Activated T-cell treated with anti-CD3 and anti-CD28 coated beads, Interleukin-2, amount 50 U/mL, for 4 hours (primary cell): Measurements from ENCODE around the gene AOPEP. TPM values are rescaled to one million over a fixed set of nuclear protein-coding genes. Genes with fewer than 3 reads are reported as not detected.

Source experiments
- ATAC-seq, 2 donors: fragments of 200-7000 bp; cut with Tn5 transposase; one replicate each; pipeline ENCODE4 v1.10.0; 2021
- DNase-seq: peaks from one replicate; pipeline ENCODE4 v3.0.0-alpha.2; 2020
- H3K27me3 Mint-ChIP-seq: one replicate; pipeline ENCODE4 v1.8.0; 2021; ENCODE audit warnings: low read depth, mixed read lengths
- H3K36me3 Mint-ChIP-seq: one replicate; pipeline ENCODE4 v1.8.0; 2022; ENCODE audit warnings: mixed read lengths; ENCODE audit not compliant: insufficient read depth
- H3K4me1 Mint-ChIP-seq: one replicate; pipeline ENCODE4 v1.8.0; 2021; ENCODE audit warnings: low read depth, mixed read lengths
- H3K4me3 Mint-ChIP-seq: one replicate; pipeline ENCODE4 v1.8.0; 2021; ENCODE audit warnings: mild to moderate bottlenecking, moderate library complexity, mixed read lengths
- H3K9me3 Mint-ChIP-seq: one replicate; pipeline ENCODE4 v1.8.0; 2021; ENCODE audit warnings: mixed read lengths
- total RNA-seq, 3 donors: library from RNA; stranded (reverse); gene quantifications; one replicate each; pipeline ENCODE4 v1.2.1, GENCODE V29; 2021

Gene AOPEP
- total RNA-seq, 3 donors from 2014 or later: 7.1 to 7.9 (median 7.4) TPM

DNA sequence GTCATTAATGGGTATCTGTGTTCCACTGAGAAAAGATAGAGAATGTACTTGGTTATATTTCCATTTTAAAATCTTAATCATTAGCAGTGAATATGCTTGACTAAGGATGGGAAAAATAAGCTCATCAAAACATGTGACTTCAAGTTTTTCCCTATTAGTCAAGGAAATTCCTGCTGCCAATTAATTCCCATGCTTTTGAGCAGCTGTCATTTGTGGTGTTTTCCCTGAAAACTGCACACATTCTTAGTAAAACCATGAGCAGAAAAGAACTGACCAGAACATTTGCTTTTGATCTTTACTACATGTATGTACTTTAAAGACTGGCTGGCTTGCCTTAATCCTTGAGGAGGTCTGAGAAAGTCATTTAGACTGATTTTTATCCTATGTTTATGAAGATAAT is 75.2 kb downstream of the AOPEP start:
- Mint-ChIP-seq H3K36me3 (peaks cover 37% of the 10 kb centered on the region), H3K27me3 (no peaks in the 10 kb centered on the region), H3K4me3 (no peak overlapping the region), H3K4me1 (peaks cover 19% of the 10 kb centered on the region), H3K9me3 (no peaks in the 10 kb centered on the region)
- no peak for DNase-seq
- no peak for ATAC-seq

DNA sequence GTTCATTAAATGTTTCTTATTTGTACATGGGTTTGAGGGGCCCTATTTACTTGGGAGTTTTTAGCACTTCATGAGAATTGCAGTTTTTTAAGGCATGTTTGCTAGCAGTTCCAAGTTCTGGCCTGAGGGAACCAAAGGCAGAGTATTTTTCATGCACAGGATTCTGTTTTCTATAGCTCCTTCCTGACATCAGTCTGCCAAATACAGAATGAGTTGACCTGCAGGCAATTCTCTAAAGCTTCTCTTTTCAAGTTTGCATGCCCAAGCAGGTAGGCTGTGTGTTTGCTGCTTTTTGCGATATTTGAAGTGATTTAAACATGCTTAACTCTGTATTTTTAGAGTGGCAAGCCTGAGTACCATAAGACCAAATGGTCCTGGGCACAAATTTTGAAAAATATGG is 75.8 kb downstream of the AOPEP start:
- Mint-ChIP-seq H3K36me3 (peaks cover 42% of the 10 kb centered on the region), H3K27me3 (no peaks in the 10 kb centered on the region), H3K4me1 (peaks cover 19% of the 10 kb centered on the region), H3K4me3 (no peak overlapping the region), H3K9me3 (no peaks in the 10 kb centered on the region)
- no peak for DNase-seq
- no peak for ATAC-seq

DNA sequence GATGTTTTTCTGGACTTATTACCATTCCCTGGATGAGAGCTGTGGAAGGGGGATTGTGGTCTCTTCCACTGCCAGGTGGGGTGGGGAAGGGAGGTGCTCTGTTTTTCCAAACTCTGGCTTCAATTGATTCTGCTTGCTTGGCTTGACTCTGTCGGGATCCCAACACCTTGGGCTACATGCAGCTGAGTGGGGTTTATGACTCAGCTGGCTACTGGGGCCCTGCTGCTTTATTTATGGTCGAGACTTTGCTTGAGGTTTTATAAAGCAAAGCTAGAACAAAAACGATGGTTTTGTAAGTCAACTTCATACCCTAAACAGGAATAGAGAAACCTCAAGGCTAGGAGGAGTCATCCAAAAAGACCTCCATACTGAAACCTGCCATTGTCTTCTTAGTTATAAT is 76.3 kb downstream of the AOPEP start:
- Mint-ChIP-seq H3K4me1 (peaks cover 19% of the 10 kb centered on the region), H3K9me3 (no peaks in the 10 kb centered on the region), H3K4me3 (no peak overlapping the region), H3K36me3 (peaks cover 47% of the 10 kb centered on the region), H3K27me3 (no peaks in the 10 kb centered on the region)
- peak; percentile 84 to 88 for ATAC-seq
- DNase-seq: no peak

DNA sequence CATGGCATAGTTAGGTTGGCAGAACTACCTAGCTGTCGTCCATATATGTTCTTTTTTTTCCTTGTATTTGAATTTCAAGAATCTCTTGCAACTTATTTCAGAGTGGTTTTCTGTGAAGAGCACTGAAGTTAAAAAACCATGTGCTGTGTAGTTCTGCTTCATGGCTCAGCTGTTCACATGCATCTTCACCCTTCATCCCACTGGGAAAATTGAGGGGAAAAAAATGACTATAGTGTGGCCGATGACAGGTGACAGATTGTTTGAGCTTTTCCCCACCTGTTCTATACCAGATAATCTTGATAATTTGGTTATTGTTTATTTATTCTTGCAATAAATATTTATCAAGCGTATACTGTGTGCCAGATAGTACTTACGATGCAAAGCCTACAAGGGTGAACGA is 77.8 kb downstream of the AOPEP start:
- no peaks in the 10 kb centered on the region for H3K27me3 Mint-ChIP-seq
- H3K4me1 Mint-ChIP-seq: peaks cover 19% of the 10 kb centered on the region
- no peak overlapping the region for H3K4me3 Mint-ChIP-seq
- peaks cover 51% of the 10 kb centered on the region for H3K36me3 Mint-ChIP-seq
- ATAC-seq (no peak), DNase-seq (no peak)
- no peaks in the 10 kb centered on the region for H3K9me3 Mint-ChIP-seq

DNA sequence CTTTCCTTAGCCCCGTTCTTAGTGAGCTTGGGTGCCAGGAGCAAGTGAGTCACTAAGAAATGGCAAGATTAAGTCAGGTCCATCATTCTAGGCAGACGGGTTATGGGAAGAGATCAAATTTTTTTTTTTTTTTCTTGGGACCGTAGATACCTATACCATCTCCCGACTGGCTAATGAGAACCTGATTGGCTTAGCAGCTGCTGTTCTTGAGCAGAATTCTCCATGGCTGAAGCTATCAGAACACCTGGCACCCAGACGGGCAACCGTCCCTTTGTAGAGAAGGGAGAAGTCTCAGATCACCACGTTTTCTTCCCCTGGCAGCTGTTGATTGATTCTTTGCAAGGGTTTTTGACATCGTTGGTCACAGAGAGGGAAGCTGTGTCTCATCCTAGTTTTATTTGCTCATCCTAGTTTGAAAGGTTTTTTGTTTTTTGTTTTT is 78.6 kb downstream of the AOPEP start:
- DNase-seq (no peak), ATAC-seq (no peak)
- Mint-ChIP-seq H3K36me3 (peaks cover 47% of the 10 kb centered on the region), H3K9me3 (no peaks in the 10 kb centered on the region), H3K4me1 (peaks cover 19% of the 10 kb centered on the region), H3K4me3 (no peak overlapping the region), H3K27me3 (no peaks in the 10 kb centered on the region)

DNA sequence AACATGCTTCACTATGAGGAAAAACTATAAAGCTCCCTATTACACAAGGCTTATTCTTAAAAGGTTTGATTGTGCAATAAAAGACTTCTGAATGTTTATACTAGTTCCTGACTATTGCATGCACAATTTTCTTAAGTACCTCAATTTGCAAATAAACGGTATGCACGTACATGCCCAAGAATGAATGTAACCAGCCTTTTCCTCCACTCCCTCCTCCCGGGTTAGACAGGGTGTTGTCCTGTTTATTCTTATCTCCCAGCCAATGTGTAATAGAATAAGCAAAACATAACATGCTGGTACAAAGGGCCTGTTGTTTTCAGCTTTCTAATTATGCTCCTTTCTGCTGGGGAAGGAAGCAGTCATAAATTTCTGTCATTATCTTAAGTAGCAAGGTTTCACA is 79.1 kb downstream of the AOPEP start:
- H3K9me3 Mint-ChIP-seq: no peaks in the 10 kb centered on the region
- H3K36me3 Mint-ChIP-seq: peaks cover 45% of the 10 kb centered on the region
- H3K4me1 Mint-ChIP-seq: peaks cover 19% of the 10 kb centered on the region
- DNase-seq: no peak
- H3K4me3 Mint-ChIP-seq: no peak overlapping the region
- H3K27me3 Mint-ChIP-seq: no peaks in the 10 kb centered on the region
- no peak for ATAC-seq

DNA sequence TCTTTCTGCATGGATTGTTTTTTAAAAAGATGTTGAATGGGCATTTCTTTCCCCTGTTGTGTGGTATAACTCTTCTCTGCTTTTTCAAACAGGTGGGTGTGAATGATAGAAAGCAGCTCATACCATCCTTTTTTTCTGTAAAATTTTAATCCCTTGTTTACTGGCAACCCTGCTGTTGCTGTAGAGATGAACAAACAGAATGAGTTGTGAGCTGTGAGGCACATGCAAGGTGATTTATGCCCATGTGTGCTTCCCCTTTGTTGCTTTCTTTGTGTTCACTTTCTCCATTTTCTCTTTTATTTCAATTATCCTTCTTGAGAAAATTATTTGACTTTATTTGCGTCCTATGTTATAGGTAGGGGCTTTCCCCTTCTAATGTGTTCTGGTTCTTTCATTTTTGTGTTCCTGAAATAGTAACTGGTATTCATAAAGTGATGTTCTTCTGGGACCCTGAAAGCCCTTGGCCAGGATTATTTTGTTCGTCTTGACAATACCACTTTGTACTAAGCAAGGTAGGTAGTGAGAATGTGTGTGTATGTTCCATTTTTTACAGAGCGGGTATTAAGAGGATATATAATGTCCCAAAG is 79.9 kb downstream of the AOPEP start:
- Mint-ChIP-seq H3K36me3 (peaks cover 36% of the 10 kb centered on the region), H3K9me3 (no peaks in the 10 kb centered on the region), H3K4me1 (peaks cover 19% of the 10 kb centered on the region), H3K4me3 (no peak overlapping the region), H3K27me3 (no peaks in the 10 kb centered on the region)
- ATAC-seq: no peak
- no peak for DNase-seq

DNA sequence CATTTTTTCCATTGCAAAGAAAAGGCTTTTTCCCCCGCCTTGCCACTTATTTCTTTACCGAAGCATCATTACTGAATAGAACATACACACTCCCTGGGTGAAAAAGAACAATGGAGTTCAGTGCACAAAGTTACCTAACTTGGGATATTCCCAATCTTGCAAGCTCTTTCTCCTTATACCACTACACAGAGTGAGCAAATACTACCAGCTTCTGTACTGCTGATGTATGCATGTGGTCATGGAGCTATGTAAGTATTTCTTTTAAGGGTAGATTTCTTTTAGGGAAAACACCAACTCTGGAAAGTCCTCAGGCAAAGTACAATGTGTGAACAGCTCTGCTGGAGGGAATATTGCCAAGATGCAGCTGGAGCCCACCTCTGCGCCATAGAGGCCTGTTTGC is 81.1 kb downstream of the AOPEP start:
- no peak overlapping the region for H3K4me3 Mint-ChIP-seq
- ATAC-seq (no peak), DNase-seq (no peak)
- H3K9me3 Mint-ChIP-seq: no peaks in the 10 kb centered on the region
- peaks cover 35% of the 10 kb centered on the region for H3K36me3 Mint-ChIP-seq
- no peaks in the 10 kb centered on the region for H3K27me3 Mint-ChIP-seq
- H3K4me1 Mint-ChIP-seq: peaks cover 19% of the 10 kb centered on the region

DNA sequence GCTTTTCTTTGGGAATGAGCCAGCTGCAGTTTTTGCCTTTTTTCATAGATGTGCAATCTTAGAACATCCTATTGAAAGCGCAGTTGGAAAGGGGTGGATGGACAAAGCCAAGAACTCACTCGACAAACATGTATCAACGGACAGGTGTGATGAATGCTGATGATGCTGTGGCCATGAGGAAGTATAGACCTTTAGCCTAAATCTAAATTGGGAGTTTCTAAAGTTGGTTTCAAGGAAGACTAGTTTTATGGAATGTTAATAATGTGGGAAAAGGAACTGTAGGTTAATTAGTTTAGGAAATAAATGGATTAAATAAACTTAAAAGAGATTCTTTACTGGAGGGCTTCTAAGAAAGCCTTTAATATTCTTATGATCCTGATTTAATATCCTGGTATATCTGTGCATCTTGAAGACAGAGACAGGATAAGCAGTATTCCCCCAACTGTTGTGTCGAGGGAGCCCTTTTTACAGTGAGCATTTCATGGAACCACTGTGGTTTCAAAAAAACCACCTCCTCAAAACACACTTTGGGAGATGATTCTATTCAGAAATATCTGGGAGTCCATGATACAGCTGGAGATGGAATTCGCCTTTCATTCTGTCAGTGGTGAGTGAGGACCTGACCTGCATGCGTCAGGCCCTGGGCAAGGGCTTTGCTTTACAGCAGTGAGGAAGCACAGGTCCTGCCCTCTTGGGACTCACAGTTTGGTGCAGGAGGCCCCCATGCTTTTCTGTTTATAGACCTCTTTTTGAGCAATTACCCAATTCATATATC is 82.6 kb downstream of the AOPEP start:
- Mint-ChIP-seq H3K9me3 (no peaks in the 10 kb centered on the region), H3K4me1 (peaks cover 10% of the 10 kb centered on the region), H3K36me3 (peaks cover 39% of the 10 kb centered on the region), H3K4me3 (no peak overlapping the region), H3K27me3 (no peaks in the 10 kb centered on the region)
- DNase-seq: no peak
- ATAC-seq: no peak

DNA sequence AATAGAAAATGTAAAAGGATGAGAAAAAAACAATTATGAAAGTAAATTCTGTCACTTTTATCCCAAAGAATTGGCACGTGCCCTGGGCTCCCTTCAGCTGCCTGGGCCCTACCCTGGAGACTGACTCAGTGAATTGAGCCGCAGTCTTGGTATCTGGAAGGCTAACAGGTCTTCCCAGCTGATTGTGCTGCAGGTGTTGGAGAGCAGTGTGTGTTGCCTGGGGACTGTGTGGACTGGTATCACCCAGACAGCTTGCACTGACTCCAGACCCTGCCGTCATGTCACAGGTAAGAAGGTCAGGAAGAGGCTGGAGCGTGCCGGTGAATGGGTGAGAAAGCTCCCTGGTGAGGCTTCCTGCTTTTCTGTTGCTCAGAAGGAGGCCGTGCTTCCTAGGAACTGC is 83.3 kb downstream of the AOPEP start:
- Mint-ChIP-seq H3K27me3 (no peaks in the 10 kb centered on the region), H3K36me3 (peaks cover 36% of the 10 kb centered on the region), H3K4me3 (no peak overlapping the region), H3K9me3 (no peaks in the 10 kb centered on the region), H3K4me1 (peaks cover 7% of the 10 kb centered on the region)
- ATAC-seq: no peak
- DNase-seq: no peak

DNA sequence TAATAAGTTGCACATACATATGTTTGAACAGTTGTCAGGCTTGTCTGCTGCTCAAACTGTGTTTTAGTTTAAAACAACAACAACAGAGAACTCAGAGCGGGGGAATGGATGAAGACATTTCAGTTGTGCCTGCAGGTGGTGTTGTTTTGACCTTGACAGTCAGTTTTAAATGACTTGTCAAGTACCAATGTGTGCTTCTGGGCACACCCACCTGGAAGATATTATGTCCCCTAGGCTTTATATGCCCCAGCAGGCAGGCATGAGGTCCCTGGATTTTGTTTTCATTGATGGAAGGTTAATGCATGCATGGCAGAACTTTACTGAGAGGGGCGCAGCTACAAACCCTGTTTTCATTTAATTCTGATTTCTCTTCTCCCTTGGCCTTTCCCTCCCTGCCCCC is 84.6 kb downstream of the AOPEP start:
- H3K4me3 Mint-ChIP-seq: no peak overlapping the region
- DNase-seq (no peak), ATAC-seq (no peak)
- H3K4me1 Mint-ChIP-seq: peaks cover 6% of the 10 kb centered on the region
- no peaks in the 10 kb centered on the region for H3K27me3 Mint-ChIP-seq
- H3K36me3 Mint-ChIP-seq: peaks cover 29% of the 10 kb centered on the region
- no peaks in the 10 kb centered on the region for H3K9me3 Mint-ChIP-seq

DNA sequence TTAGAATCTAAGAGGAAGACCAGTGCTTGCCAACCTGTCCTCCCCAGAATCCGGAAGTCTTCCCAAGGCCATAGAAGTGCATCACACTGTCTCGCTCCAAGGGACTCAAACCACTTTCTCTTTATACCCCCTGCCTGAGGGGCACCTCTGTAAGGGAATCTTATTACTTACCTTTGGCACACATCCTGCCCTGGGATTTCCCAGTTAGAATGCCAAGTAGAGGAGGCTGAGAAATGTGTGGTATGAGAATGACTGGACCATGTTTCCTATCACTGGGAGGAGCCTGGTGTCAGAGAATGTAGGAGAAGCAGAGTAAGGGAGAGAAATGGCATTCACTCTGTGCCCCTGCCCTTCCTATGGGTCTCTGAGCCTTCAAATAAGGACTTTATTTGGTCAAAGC is 85.8 kb downstream of the AOPEP start:
- no peak for DNase-seq
- no peak for ATAC-seq

DNA sequence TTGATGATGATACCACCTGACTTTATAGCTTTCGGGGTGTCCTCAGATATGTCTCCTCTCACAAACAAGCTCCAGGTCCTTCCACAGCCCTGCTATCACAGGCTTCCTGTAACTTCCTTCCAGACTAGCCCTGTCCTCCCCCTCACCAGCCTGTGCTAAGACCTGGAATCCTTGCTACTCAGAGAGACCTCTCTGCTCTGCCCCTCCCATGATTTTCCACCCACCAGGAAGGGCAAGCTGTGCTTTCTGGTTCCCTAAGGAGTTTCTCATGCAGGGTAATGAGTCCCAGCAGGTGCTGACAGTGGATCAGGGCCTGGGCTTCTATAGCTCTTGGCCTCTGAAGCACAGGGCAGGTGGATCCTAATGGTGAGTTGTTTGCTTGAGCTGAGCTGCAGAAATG is 86.9 kb downstream of the AOPEP start:
- no peaks in the 10 kb centered on the region for H3K4me1 Mint-ChIP-seq
- peaks cover 13% of the 10 kb centered on the region for H3K36me3 Mint-ChIP-seq
- H3K4me3 Mint-ChIP-seq: no peak overlapping the region
- no peaks in the 10 kb centered on the region for H3K9me3 Mint-ChIP-seq
- ATAC-seq: no peak
- H3K27me3 Mint-ChIP-seq: no peaks in the 10 kb centered on the region
- DNase-seq: no peak

More for the DNA sequence above, 85.8 kb downstream of the AOPEP start:
- Mint-ChIP-seq H3K27me3 (no peaks in the 10 kb centered on the region), H3K36me3 (peaks cover 18% of the 10 kb centered on the region), H3K9me3 (no peaks in the 10 kb centered on the region), H3K4me1 (no peaks in the 10 kb centered on the region), H3K4me3 (no peak overlapping the region)

DNA sequence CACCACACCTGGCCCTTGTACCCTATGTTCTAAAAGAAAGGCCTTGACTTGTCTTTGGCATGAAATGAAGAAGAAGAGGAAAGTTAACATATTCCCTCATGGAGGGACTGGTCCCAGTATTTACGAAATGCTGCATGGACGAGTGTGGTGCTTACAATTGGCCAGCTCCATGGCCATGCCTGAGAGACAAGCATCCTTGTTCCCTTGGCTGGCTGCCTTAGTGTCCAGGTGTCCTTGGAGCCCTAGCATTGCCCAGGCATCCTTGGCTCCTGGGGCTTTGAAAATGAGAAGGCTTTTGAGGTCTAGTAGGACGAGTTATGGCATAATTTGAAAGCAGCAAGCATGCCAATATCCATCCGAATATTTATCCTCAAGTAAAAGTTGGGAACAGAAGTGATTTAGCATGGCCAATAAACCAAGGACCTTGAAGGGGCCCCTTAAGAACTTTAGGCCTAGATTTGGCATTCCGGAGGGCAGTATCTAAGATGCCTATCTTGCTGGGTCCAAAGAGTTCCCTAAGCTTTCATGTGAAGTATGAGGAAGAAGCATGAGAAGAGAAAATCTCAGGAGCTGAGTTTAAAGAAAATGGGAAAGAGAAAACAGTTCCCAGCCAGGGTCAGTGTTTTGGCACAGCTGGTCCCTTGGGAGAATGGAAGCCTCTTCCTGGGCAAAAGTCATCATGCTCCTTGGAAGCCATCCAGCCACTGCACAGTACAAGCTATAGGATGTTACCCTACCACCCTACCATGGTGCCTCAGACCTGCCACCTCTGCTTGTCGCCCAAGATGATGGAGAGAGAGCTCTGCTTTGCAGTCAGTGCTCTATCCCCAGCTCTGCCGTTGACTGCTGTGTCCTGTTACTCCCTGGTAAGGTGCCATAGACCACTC is 91.0 kb downstream of the AOPEP start:
- H3K4me3 Mint-ChIP-seq: no peak overlapping the region
- no peaks in the 10 kb centered on the region for H3K4me1 Mint-ChIP-seq
- H3K27me3 Mint-ChIP-seq: no peaks in the 10 kb centered on the region
- no peak for ATAC-seq
- peaks cover 13% of the 10 kb centered on the region for H3K36me3 Mint-ChIP-seq
- no peak for DNase-seq
- no peaks in the 10 kb centered on the region for H3K9me3 Mint-ChIP-seq
